ENCODE results near the gene MXRA5.
"Not testable (repeated sequence)": the region's sequence is repeated elsewhere in the genome, so short reads cannot be mapped to it uniquely, and the experiment has no call there.

MXRA5 gene

DNA sequence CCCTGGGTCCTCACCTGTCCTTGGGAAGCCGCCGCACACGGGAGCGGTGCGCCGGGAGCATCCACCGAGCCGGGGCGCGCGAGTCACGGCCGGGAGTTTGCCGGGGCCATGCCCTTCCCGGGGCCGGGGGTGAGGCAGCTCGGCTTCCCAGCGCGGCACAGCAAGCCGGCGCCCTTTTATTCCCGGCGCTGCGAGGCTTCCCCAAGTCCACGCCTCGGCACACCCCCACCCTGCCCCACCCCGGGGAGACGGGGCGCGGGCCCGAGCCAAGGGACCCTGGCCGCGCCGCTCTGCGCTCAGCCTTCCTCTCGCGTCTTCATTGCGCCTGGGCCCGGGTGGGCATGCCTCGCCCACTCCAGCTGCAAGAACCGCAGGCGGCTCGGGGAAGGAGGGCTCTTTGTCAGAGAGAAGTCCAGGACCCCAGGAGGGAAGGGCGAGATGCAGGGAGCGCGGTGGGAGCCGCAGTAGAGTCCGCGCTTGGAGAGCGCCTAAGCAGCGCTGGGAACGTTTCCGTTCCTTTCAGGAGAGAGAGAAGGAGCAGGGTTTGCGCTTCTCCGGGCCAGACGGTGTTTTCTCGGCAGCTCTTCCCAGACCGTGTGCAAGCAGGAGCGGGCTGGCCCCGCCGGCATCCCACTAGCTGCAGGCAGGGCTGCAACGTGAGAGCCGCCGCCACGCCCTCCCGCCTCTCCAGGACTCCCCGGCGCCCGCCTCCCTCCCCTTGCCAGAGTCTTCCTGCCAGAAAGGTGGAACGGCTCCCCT is at the start of gene MXRA5:
MXRA5 (minus strand) TSS at position 152 of the 759 bp plus-strand sequence. CDS start 2,819 bp downstream, outside the sequence.
- DNase-seq, result no peak

GRCh38 chrX:3393581-3394111 is 47.2 kb upstream of the MXRA5 start:
- DNase-seq, result no peak

- no peak for DNase-seq
These were observed 46.7 kb upstream of the MXRA5 start for GRCh38 chrX:3393178-3393577.

DNA sequence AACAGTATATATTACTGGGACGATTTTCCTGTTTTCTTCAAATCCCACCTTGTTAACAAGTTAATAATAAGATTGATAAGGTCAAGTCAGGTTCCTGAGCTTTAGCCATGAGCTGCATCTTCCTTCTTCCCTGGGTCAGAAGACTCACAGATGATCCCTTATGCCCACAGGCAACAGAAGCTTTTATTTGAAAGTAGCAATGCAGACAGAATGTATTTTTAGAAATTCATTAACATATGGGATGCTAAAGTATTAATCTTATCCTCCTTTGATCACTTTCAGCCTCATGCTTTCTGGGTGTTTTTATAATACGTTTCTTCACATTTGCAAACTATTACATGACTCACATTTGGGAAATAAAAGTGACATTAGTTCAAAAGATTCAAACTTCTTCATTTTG is 42.0 kb upstream of the MXRA5 start:
- DNase-seq, result no peak

DNA sequence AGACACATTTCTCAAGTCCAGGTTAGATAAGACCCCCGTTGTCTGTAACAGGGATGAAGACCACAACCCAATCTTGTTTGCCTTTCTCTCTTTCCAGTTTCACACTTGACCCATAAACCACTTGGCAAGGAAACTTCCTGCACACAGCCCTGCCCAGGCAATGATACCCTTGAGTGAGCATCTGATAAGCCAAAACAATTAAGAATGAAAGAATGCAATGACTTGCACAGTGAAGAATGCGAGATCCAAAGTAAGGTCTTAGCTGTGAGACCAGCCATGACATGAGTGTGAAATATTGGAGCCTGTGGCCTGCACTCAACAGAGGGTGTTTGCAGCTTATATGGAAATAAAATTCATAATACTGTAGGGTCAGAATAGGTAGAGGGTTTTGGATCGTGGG is 37.9 kb upstream of the MXRA5 start:
- DNase-seq, result no peak

- DNase-seq, result no peak
These were observed 34.2 kb upstream of the MXRA5 start for GRCh38 chrX:3380603-3381002.

DNA sequence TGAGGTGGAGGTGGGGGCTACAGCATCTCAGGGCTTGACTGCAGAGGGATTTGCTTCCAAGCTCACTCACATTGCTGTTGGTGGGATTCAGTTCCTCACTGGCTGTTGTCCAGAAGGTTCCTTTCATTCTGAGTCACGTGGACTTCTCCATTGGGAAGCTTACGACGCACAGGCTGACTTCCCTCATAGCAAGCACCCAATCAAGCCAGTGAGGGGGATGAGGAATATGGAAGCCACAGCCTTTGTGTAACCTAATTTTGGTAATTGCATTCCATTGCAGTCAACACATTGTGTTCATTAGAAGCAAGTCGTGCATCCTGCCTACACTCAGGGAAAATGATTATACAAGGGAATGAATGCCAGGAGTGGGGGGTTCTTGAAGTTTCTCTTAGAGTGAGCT is 32.7 kb upstream of the MXRA5 start:
- no peak for DNase-seq

DNA sequence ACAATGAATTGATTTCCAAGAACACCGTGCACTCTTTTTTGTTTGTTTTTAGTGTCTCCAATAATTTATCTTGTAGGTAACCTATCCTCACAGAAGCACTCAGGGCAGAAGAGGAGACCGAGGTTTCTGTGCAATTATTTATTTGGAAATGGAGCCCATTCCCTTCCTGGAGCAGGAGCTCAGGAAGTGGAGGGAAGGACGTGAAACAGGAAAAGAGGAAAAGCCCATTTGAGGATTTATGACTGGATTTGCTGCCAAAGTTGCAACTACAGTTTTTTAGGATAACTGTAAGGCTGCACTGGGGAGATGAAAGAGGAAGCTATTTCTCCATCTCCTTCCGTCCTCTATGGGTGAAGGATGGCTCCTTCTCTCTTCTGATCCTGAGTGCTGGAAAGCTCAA is 31.7 kb upstream of the MXRA5 start:
- DNase-seq, result no peak

GRCh38 chrX:3377560-3377959 is 31.1 kb upstream of the MXRA5 start:
- no peak for DNase-seq

DNA sequence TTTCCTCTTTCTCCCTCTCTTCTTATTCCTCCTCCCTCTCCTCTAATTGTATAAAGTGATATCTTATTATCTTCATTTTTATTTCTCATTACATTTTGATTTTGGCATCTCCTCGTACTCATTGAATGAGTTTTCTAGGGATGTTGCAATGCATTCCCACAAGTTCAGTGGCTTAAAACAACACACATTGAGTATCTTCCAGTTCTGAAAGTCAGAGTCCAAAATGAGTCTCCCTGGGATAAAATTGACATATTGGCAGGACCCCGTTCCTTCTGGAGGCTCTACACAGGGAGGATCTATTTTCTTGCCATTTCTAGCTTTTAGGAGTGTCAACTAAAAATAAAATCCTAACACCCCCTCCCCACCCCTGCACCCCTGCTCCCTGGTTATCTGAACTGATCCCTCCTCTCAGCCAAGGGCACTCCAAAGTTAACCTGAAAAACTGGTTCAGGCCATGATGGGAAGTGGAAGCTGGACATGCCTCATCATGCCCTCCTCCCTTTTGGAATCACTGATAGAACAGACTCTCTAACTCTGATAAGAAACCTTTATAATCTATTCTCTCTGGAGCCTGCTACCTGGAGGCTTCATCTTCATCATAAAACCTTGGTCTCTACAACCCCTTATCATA is 29.5 kb upstream of the MXRA5 start:
- DNase-seq, result not testable (repeated sequence)

- no peak for DNase-seq
These were observed 27.8 kb upstream of the MXRA5 start for GRCh38 chrX:3374108-3374800.

GRCh38 chrX:3371163-3371562 is 24.7 kb upstream of the MXRA5 start:
- no peak for DNase-seq

DNA sequence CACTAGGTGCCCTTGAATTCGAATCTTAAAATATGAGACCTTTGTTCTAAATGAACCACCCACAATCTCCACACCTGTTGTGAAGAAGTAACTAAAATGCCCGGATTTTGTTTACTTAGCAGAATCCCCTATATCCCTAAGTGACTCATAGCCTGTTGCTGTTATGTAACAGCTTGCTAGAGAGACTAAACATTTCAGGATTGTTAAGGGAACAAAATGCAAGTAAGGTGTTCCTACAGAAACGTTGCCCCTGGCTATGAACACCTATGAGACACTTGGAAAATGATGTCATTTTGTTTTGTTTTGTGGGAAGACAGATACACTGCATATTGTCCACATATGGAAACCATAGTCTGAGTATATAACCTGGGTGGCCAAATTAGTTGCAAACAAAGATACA is 24.2 kb upstream of the MXRA5 start:
- DNase-seq, result no peak

DNA sequence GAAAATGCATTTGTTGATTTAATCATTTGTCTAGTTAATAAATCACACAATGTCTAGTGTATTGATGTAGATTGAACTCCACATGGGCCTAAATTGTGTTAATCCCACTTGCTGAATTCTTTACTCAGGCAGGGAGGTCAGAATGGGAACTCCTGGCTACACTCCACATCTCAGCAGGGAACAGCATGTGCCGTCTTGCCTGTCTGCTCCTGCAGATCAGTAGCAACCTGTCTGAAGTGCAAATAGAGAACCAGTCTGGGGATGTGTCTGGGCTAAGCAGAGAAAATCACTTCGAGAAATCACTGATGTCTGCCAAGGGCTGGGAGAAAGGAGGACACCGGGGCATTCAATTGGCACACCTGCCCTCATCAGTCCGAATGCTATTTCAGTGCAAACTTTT is 16.5 kb upstream of the MXRA5 start:
- DNase-seq, result no peak

GRCh38 chrX:3360881-3361280 is 14.4 kb upstream of the MXRA5 start:
- no peak for DNase-seq

DNA sequence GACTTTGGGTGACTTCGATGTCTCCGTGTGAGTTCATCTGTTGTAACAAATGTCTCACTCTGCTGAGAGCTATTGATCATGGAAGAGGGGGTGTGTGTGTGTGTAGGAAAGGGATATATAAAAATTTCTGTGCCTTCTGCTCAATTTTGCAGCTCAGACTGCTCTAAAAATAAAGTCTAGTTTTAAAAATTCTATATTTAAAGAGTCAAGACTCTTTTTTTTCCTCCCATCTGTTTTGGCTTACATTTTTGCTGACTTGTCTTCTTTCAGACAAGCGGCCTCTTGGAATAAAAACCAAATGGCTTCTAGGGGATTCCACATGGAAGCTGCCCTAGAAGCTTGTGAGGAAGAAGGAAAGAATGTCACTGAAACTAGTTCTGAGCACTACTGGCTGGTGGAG is 6.3 kb upstream of the MXRA5 start:
- DNase-seq, result not testable (repeated sequence)

DNA sequence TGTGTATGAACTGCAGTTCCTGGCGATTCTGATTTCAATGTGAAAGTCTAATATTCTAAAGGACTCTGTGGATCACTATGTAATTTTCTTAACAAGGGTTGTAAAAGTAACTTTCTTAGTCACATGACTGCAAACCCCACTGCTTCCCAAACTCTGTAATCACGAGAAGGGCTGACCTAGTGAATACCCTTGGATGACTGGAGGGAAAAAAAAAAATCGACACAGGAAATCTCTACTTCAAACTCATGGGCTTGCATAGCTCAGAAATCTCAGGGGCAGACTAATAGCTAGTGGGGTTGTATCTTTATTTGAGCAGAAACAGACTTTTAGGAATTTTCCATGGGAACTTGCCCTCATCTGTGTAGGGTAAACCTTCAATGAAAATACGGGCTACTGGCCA is 4.8 kb upstream of the MXRA5 start:
- no peak for DNase-seq

DNA sequence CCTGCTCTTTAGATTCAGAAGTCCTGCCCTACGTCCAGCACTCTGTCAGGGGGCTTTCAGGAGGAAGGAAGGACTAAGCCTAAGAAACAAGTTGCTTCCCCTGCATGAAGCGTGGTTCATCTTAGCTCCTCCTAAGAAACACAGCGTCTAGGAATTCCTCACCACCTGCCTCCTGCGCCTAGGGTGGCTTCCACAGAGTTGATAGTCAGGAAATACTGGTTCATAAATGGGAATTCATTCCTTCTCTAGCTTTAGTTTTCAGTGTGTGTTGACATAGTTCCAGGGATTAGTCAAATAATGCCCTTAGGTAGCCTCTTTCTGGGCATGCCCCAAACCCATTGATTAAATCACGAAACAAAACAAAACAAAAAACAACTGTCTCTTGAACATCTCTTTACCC is 1.7 kb upstream of the MXRA5 start:
- no peak for DNase-seq

DNA sequence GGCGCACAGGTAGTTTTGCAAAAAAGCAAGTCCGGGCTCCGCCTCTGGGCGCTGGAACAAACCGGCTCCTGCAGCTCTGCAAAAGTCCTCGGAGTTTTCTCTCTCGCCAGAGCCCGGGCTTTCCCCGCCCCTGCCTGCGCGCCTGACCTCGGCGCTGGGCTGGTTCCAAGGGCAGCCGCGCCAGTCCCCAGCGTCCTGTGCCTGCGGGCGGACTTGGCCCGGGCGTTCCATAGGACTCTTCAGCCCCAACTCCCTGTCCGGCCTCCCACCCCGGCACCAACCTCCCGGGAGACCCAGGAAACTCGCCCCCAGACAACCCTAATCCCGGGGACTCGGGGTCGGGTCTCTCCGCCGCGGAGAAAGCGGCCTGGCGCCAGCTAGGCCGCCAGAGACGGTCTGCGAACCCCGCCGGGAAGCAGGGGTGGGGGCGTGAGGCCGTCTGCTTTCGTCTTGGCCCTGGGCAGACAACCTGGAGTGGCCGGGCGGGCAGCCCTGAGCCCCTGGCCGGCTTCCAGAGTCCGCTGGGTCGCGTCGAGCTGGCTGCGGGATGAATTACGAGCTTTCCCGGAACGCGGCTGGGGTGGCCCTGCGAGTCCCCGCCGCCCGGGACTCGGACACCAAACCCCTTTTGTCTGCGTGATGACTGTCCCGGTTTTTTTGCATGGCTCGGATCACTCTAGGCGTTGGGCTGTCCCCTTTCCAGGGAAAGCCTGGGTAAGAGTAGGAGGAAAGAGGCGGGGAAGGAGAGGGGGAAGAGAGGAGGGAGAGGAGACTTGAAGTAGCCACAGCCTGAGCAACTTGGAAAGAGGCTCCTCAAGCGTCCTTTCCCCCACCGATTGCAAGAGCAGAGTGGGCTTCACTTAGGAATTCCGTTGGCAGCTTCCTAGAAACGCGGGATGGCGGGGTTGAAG is 916 bp downstream of the MXRA5 start:
- no peak for DNase-seq

DNA sequence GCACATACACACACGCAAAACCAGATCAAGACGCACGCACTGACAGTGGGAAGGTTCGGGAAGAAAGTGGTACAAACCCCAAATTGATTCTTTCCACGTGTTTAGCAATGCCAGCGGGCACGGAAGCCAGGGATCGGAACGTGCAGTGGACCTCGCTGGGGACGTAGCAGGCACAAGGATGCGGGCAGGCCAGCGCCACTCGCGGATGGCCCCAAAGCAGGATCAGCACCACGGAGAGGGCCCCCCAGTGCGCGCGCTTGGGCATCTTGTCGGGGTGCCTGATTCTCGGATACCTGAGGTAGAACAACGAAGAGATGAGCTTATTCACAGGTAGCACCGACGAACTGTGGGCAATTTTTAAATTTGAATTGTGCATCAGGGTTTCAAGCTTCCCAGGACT is 2.9 kb downstream of the MXRA5 start:
- DNase-seq, result not testable (repeated sequence)

DNA sequence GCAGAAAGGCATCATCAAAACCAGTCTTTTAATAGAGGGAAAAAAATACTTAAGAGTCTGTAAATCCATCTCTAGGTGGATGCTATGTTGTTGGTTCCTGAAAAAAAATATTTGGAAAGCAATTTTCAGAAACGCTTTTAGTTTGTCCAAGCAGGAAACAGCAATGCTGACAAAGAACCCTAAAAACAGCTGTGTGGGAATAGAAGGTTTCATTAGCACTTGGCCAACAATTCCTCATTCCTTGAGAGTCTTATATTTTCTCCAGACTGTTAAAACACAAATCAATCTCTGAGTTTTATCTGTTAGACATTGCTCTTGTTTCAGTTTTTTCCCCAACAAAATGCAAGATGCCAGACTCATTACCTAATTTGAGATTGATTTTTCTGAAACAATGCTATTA is 6.4 kb downstream of the MXRA5 start:
- no peak for DNase-seq

- DNase-seq, result no peak
These were observed 19.8 kb downstream of the MXRA5 start for GRCh38 chrX:3326681-3327080.

Data from activated T-cell treated with anti-CD3 and anti-CD28 coated beads for 4 hours (primary cell).